Body of pancreas (tissue), 4 donors: Measurements from ENCODE around the gene FAM78A. TPM values are rescaled to one million over a fixed set of nuclear protein-coding genes. Genes with fewer than 3 reads are reported as not detected.

Experiments
- ATAC-seq: fragments of 150-250 bp; one replicate; pipeline ENCODE4 v1.9.1; 2016
- DNase-seq, 4 donors: peaks; one replicate each; pipeline ENCODE4 v3.0.0-alpha.2; 2019
- H3K27ac ChIP-seq, 4 donors: fragments of 200-600 bp; sonication (generic); 1 replicate in 3 of 4; 2 replicates in 1 of 4; pipeline versions ENCODE4 v1.5.1 to v1.6.1; 2016 to 2019; ENCODE audit warnings: mild to moderate bottlenecking in 1 of 4, mixed read lengths in 1 of 4, moderate library complexity in 1 of 4
- H3K27me3 ChIP-seq, 2 donors: fragments of 200-600 bp; sonication (generic); one replicate each; pipeline ENCODE4 v1.6.0; 2016; ENCODE audit warnings: mild to moderate bottlenecking in 1 of 2
- H3K36me3 ChIP-seq, 2 donors: fragments of 200-600 bp; sonication (generic); replicated peaks in 1 of 2; 2 replicates each; pipeline ENCODE4 v1.5.1; 2016; ENCODE audit warnings: low read depth in 2 of 2; ENCODE audit not compliant: insufficient read depth in 1 of 2
- H3K4me1 ChIP-seq: fragments of 200-600 bp; sonication (generic); one replicate; pipeline ENCODE4 v1.6.0; 2016
- H3K4me3 ChIP-seq, 2 donors: fragments of 200-600 bp; sonication (generic); 1 replicate in 1 of 2; 2 replicates in 1 of 2; pipeline ENCODE4 v1.5.1; 2016 to 2019
- H3K9me3 ChIP-seq, 3 donors: fragments of 200-600 bp; sonication (generic); 1 replicate in 2 of 3; 2 replicates in 1 of 3; pipeline ENCODE4 v1.5.1; 2016
- CTCF ChIP-seq, 7 experiments: fragments of 450-650 bp in 4 of 7; fragments of 200-600 bp in 3 of 7; sonication (generic) in 3 of 7; IDR thresholded peaks; one replicate each; pipeline ENCODE4 v1.5.1; 2016 to 2019; ENCODE audit warnings: antibody characterized with exemption in 7 of 7
- POLR2A ChIP-seq, 3 donors: fragments of 450-650 bp; IDR thresholded peaks; one replicate each; pipeline ENCODE4 v1.6.1; 2016; ENCODE audit warnings: antibody characterized with exemption in 3 of 3, mild to moderate bottlenecking in 2 of 3
- WGBS, 2 donors: methylation state at CpG; one replicate each; pipeline ENCODE4 v1.1.5; 2017; 5-methylcytosine and 5-hydroxymethylcytosine counted together
- intact Hi-C: fragments of 100-400 bp; cut with DNase I; formaldehyde crosslinking; loops from one replicate; pipeline ENCODE4 v1.15.1; 2023
- total RNA-seq, 2 donors: library from RNA; depleted of rRNA; stranded (reverse); fragments of >200 nt; gene quantifications; one replicate each; pipeline ENCODE4 v1.1.0, GENCODE V29; 2016

Gene FAM78A
- total RNA-seq, 2 donors from 2014 or later: under 0.01 to 0.78 TPM

GRCh38 chr9:131298816-131299215 lies 22.5 kb upstream of the FAM78A start:
- 89 to 97% methylated on average over 4 to 12 of the region's 12 CpGs for WGBS, 2 donors
- intact Hi-C loops: no loop called here
- Histone ChIP-seq H3K4me3 (no peak overlapping the region), H3K9me3 (no peaks in the 10 kb centered on the region), H3K36me3 (no peaks in the 10 kb centered on the region), H3K4me1 (peaks cover 7% of the 10 kb centered on the region), H3K27ac (no peak overlapping the region), H3K27me3 (no peaks in the 10 kb centered on the region)
- ATAC-seq: no peak
- TF ChIP-seq POLR2A (IDR thresholded peaks at IDR 0.05): no peak
- TF ChIP-seq CTCF (IDR thresholded peaks at IDR 0.05): no peak
- no peak for DNase-seq

DNA sequence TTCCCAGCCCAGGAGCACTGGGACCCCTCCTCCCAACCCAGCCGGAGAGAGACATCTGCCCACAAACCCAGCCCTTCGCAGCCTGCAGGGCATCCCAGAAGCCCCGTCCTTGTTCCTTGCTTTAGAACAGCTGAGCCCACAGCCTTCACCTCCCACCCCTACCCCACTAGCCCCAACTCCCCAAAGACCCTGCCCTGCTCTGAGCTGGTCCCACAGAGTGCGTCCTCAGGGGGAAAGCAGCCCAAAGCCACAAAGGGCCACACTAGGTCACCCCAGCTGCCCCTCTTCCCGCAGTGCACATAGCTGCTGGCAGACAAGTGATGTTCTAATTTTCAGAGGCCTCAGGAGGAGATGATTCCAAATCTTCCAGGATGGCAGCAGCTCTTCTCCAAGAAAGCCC lies 22.0 kb upstream of the FAM78A start:
- 73 to 74% methylated on average over 4 to 5 of the region's 5 CpGs for WGBS, 2 donors
- no peak for DNase-seq
- no peak overlapping the region for H3K27ac ChIP-seq

GRCh38 chr9:131297903-131298302 lies 21.6 kb upstream of the FAM78A start:
- intact Hi-C loops: no loop called here
- H3K4me3 ChIP-seq: no peak overlapping the region
- peaks cover 7% of the 10 kb centered on the region for H3K4me1 ChIP-seq
- H3K27ac ChIP-seq: no peak overlapping the region
- H3K36me3 ChIP-seq: no peaks in the 10 kb centered on the region
- ATAC-seq (no peak), DNase-seq (no peak)
- no peaks in the 10 kb centered on the region for H3K9me3 ChIP-seq
- 60 to 73% methylated on average over 11 of the region's 11 CpGs for WGBS, 2 donors
- no peak for TF ChIP-seq CTCF (IDR thresholded peaks at IDR 0.05)
- no peak for TF ChIP-seq POLR2A (IDR thresholded peaks at IDR 0.05)
- no peaks in the 10 kb centered on the region for H3K27me3 ChIP-seq

More for the DNA sequence above, 22.0 kb upstream of the FAM78A start:
- intact Hi-C loops: no loop called here
- Histone ChIP-seq H3K4me1 (peaks cover 7% of the 10 kb centered on the region), H3K9me3 (no peaks in the 10 kb centered on the region), H3K4me3 (no peak overlapping the region), H3K36me3 (no peaks in the 10 kb centered on the region), H3K27me3 (no peaks in the 10 kb centered on the region)
- no peak for ATAC-seq
- TF ChIP-seq POLR2A (IDR thresholded peaks at IDR 0.05): no peak
- no peak for TF ChIP-seq CTCF (IDR thresholded peaks at IDR 0.05)

DNA sequence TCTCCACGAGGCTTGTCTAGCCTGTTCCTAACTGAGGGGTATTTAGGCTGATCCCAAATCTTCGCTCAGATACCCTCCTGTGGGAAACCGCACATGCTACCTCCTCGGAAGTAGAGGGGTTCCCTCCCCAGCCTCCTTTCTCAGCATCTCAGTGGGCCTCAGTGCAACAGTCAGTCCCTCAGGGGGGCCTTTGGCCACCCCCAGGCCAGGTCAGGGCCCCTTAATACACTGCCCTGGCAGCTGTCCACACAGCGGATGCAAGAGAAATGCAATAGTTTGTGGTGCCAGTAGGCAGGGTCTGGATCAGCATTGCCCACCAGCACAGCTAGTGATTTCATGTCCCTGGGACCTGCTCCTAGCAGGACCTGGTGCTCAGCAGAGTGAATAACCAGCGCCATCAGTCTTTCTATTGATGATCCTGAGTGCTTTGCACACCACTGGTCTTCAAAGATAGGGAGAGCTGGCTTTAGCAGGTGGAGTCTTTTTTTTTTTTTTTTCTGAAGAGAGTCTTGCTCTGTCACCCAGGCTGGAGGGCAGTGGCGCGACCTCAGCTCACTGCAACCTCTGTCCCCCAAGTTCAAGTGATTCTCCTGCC lies 20.7 kb upstream of the FAM78A start:
- no peaks in the 10 kb centered on the region for H3K36me3 ChIP-seq
- ATAC-seq (no peak), DNase-seq (no peak)
- intact Hi-C loops: no loop called here
- no peak overlapping the region for H3K4me3 ChIP-seq
- no peaks in the 10 kb centered on the region for H3K27me3 ChIP-seq
- TF ChIP-seq POLR2A (IDR thresholded peaks at IDR 0.05): no peak
- TF ChIP-seq CTCF (IDR thresholded peaks at IDR 0.05): no peak
- H3K4me1 ChIP-seq: peaks cover under 1% of the 10 kb centered on the region
- WGBS, 2 donors: 75 to 84% methylated on average over 6 to 8 of the region's 8 CpGs
- no peak overlapping the region for H3K27ac ChIP-seq
- H3K9me3 ChIP-seq: no peaks in the 10 kb centered on the region

DNA sequence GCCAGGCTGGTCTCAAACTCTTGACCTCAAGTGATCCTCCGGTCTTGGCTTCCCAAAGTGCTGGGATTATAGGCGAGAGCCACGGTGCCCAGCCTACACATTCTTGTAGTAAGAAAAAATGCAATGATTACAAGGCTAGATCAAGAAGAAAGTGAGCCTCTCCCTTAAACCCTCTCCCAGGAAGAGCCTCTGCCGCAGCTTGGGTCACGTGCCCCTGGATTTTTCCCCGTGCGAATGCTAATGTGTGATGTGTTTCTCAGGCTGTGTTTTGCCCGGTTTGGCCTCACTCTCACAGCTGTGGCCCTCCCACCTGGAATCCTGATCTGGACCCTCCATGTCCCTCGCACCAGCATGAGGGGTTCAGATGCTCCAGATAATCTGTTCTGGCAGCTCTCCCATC lies 20.1 kb upstream of the FAM78A start:
- 84% methylated on average over 9 of the region's 9 CpGs for WGBS, 2 donors
- no peaks in the 10 kb centered on the region for H3K36me3 ChIP-seq
- no peaks in the 10 kb centered on the region for H3K4me1 ChIP-seq
- H3K27ac ChIP-seq: no peak overlapping the region
- H3K27me3 ChIP-seq: no peaks in the 10 kb centered on the region
- no peak for DNase-seq
- ATAC-seq: no peak
- intact Hi-C loops: no loop called here
- H3K9me3 ChIP-seq: no peaks in the 10 kb centered on the region
- TF ChIP-seq CTCF (IDR thresholded peaks at IDR 0.05): no peak
- no peak for TF ChIP-seq POLR2A (IDR thresholded peaks at IDR 0.05)
- no peak overlapping the region for H3K4me3 ChIP-seq
